NCI-H2227 treated with DMSO at 0.1 percent for 48 hours (cell line): ENCODE data around the gene CD247.
A peak's percentile ranks its signal among the peaks of the same experiment; 100 is the strongest.

Source experiments
- DNase-seq: peaks from one replicate; lab custom pipeline; 2025; lab: John Stamatoyannopoulos, UW

The CD247 gene

GRCh38 chr1:167489571-167490340, 28.6 kb downstream of the CD247 start:
- no peak for DNase-seq

DNA sequence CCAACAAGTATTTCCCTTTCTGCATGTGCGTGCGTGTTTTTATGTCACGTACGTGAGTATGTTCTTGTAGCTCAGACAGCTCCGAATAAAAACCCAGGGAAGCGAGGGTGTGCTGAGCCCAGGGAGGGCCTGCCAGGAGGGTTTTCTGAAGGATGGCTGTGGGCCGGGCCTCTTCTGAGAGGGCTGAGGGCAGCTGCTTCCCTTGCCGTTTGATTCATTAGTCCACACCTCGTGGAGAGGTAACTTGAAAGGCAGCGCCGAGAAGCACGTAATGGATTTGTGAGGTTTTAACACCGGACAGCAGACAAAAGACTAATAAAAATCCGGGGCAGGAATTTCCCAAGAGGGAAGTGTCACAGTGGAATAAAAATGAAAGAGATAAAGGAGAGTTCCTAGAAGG, 29.5 kb downstream of the CD247 start:
- DNase-seq, result no peak

- DNase-seq, result no peak
Observed at GRCh38 chr1:167487614-167488013, 30.7 kb downstream of the CD247 start.

DNA sequence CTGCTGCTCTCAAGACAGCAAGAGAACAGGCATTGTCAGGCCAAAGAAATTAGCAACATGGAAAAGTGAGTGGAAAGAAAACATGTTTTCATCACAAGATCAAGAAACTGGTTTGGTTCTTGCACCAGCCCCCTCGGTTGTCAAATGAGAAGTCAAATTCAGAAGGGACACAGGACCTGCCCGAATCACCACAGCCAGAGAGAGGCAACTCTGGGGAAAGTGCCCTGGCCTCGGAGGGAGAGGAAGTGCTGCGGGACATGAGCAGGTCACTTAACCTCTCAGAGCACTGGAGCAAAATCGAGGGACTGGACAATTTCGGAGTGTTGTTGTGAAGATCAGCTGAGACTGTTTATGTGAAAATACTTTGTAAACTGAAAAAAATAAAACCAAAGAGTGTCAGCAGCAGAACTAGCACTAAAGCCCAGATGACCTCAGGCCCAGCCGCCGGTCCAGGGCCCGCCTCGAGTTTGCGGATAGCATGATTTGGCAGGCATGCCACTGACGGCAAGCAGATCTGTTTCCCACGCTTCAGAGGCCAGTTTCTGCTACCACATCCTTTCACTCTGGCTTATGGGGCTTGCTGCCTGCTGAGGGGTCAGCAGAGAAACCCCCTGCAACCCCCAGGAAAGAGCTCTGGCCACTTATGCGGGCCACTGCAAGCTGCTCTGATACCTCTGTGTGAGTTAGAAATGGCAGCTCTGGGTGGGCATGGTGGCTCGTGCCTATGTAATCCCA, 32.1 kb downstream of the CD247 start:
- DNase-seq, result no peak

DNA sequence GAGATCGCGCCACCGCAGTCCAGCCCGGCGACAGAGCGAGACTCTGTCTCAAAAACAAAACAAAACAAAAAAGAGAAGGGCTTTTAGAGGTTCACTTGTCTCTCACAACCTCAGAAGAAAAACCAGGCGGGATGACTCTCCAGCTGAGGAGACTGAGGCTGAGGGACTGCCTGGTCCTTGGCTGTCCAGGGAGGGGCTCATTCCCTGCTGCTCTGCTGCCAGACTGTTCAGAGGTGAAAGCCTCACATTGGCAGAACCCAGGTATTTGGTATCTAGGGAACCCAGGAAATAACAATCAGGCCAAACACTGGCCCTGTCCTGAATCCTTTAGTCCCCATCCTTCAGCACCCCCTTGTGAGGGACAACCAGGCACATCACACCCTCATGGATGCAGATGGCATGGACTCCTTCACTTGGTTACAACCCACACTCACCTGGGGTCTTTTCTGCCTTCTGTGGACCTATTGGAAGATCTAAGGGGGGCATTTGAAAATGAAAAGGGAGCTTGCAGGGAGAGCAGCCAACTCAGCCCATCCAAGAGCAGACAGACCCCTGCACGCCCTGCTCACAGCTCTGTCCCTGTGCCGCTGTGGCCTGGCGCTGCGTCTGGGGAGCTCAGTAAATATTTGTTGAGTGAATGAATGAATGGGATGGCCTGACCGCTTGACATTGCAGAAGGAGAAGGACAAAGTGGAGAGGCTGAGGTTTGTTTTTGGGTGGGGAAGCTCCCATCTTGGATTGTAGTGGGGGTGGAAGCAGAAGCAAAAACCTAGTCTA, 33.4 kb downstream of the CD247 start:
- DNase-seq, result no peak

DNA sequence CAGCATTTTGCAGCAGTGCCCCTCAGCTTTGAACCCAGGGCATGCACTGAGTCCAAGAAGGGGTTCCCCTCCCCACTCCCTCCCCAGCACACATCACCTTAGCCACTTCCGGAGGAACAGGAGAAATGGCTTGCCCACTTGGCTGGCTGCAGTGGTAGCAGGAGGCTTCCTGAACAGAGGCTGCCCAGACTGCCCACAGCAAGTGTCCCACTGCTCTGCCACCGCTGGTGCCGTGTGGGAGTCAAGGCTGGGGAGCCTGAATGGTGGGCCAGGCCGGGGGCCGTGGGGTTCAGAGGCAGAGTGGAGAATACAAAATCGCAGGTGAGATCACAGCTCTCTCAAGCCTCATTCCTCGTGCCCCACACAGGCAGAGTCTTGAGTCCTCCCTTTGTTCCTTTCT, 34.5 kb downstream of the CD247 start:
- no peak for DNase-seq

DNA sequence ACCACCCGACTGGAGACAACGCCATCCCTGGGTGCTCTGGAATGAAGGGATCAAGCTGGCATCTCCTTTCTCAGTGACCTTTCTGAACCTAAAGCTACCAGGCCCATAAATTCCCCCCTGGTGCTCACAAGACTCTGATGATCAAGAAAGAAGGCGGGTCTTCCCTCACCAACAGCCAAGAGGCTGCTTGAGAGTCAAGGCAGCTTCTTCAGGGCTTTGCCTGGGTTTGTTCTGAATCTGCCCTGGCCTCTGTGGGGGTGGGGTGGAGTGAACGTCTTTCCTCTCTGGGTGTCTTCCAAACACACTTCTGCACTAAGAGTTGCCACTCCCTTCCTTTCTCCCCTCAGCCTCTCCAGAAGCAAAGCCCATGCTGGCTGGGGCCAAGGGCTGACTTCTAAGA, 36.1 kb downstream of the CD247 start:
- DNase-seq, result no peak

DNA sequence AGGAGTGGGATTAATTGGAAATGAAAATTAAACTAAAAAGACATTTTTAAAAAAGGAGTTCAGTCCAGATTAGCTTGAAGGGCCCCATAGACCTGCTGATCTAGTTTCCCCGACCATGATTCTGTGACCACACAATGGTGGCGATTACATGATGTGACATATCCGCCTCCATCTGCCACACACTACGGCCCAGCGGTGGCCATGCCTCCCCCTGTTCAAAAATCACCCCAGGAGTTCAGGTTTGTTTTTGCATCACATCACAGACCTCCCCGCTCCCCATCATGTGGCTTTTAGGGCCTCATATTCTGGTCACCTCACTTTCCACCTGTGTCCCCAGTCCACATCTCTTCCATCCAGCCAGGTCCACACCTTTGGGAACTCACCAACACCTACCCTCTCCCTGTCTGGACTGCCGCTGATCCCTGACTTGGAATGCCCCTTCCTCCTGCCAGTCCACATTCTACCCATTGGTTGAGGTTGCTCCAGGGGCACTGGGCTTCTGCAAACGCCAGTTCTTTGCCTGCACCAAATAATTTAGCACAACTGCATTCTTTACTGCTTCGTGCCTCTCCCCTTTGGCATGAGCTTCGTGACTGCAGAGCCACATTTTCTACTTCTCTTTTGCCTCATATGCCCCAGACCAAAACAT, 38.9 kb downstream of the CD247 start:
- no peak for DNase-seq

- DNase-seq, result no peak
Observed at GRCh38 chr1:167477986-167478385, 40.3 kb downstream of the CD247 start.

GRCh38 chr1:167476061-167476460, 42.3 kb downstream of the CD247 start:
- DNase-seq, result no peak

DNA sequence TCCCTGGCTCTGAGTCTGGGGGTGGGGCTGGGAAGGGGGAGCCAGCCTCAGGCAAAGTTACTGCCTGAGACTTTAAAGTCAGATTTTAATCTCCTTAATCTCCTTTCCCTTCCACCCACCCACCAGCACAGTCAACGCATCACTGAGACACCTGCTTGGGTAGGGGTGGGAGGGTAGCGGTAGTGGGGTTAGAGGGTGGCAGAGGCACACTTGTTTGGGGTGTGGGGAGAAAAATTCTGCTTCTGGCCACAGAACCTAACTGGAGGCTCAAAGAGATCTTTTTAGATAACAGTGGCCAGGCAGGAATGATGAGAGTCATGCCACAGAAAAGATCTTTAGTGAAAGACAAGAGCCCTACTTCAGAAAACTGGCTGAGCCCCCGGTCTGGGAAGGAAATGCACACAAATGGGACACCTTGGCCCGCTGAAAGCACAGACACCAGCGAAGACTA, 44.1 kb downstream of the CD247 start:
- no peak for DNase-seq

DNA sequence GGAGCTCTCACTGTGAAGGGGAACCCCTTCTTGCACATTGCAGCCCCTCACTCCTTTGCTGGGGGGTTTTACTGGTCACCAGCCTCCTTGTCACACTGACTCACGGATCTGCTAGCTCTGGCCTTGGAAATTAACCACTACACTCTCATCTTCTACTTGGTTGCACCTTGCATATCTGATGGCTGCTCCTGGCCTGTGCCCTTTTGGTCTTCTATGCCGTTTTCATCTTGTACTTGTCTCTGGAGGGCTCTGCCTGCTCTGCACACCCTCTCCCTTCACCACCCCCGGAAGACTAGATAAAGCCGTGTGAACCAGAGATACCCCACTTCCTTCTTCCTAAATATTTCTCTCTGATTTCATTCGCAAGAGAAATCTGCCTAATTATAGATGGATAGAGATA, 44.6 kb downstream of the CD247 start:
- no peak for DNase-seq

- DNase-seq, result no peak
Observed at GRCh38 chr1:167472752-167473521, 45.4 kb downstream of the CD247 start.

- DNase-seq, result no peak
Observed at GRCh38 chr1:167471568-167471967, 46.8 kb downstream of the CD247 start.

DNA sequence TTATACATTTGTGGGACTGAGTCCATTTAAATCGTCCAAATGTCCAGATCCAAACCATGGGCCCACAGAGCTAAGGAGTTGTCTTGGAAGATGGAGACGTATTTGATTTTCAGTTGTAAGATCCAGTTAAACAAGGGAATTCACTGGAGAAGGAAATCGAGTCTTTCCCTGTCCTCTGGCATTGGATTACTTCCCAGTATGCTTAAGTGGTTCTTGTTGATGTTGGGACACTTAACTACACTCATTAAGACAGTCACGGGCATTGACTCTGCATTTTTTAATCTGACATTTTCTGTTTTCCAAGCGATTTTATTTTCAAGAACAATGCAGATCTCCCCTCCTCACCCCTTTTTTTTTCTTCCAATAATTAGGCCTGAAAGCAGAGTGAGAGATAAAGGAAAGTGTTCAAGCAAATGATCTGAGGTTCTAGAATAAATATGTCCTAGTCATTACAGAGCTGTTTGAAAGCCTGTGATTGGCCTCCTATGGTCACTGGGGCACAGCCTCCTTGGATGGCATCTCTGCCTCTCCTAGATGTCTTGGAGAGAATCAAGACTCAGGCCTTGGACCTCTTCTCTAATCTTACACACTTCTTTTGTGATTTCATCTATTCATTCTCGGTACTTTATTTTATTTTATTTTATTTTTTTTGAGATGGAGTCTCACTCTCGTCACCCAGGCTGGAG, 48.9 kb downstream of the CD247 start:
- no peak for DNase-seq

- no peak for DNase-seq
Observed at GRCh38 chr1:167467752-167468151, 50.6 kb downstream of the CD247 start.

GRCh38 chr1:167467126-167467710, 51.1 kb downstream of the CD247 start:
- DNase-seq, result peak; percentile 42

GRCh38 chr1:167465743-167466142, 52.6 kb downstream of the CD247 start:
- no peak for DNase-seq

- no peak for DNase-seq
Observed at GRCh38 chr1:167465018-167465417, 53.3 kb downstream of the CD247 start.

- DNase-seq, result no peak
Observed at GRCh38 chr1:167463875-167464575, 54.3 kb downstream of the CD247 start.
